Rectal smooth muscle tissue (tissue), 1 donor: ENCODE measurements around the gene MSRB2.

Source experiments
- H3K27ac ChIP-seq: one replicate; pipeline ENCODE4 v1.7.0; 2013; ENCODE audit warnings: low read depth, low read length, inconsistent platforms
- H3K27me3 ChIP-seq: one replicate; pipeline ENCODE4 v1.7.0; 2013; ENCODE audit warnings: low read length; ENCODE audit not compliant: control insufficient read depth, insufficient read depth
- H3K36me3 ChIP-seq: one replicate; pipeline ENCODE4 v1.7.0; 2013; ENCODE audit warnings: low read length; ENCODE audit not compliant: control insufficient read depth, insufficient read depth
- H3K4me1 ChIP-seq: one replicate; pipeline ENCODE4 v1.7.0; 2013; ENCODE audit warnings: low read length; ENCODE audit not compliant: control insufficient read depth, insufficient read depth
- H3K4me3 ChIP-seq: one replicate; pipeline ENCODE4 v1.7.0; 2013; ENCODE audit warnings: low read length
- H3K9ac ChIP-seq: one replicate; pipeline ENCODE4 v1.7.0; 2013; ENCODE audit warnings: low read length

MSRB2 gene

GRCh38 chr10:23106331-23107072 is 11.1 kb downstream of the MSRB2 start:
- Histone ChIP-seq H3K36me3 (peaks cover 20% of the 10 kb centered on the region), H3K27ac (no peak overlapping the region), H3K9ac (no peak overlapping the region), H3K4me1 (no peaks in the 10 kb centered on the region), H3K4me3 (no peak overlapping the region), H3K27me3 (no peaks in the 10 kb centered on the region)

DNA sequence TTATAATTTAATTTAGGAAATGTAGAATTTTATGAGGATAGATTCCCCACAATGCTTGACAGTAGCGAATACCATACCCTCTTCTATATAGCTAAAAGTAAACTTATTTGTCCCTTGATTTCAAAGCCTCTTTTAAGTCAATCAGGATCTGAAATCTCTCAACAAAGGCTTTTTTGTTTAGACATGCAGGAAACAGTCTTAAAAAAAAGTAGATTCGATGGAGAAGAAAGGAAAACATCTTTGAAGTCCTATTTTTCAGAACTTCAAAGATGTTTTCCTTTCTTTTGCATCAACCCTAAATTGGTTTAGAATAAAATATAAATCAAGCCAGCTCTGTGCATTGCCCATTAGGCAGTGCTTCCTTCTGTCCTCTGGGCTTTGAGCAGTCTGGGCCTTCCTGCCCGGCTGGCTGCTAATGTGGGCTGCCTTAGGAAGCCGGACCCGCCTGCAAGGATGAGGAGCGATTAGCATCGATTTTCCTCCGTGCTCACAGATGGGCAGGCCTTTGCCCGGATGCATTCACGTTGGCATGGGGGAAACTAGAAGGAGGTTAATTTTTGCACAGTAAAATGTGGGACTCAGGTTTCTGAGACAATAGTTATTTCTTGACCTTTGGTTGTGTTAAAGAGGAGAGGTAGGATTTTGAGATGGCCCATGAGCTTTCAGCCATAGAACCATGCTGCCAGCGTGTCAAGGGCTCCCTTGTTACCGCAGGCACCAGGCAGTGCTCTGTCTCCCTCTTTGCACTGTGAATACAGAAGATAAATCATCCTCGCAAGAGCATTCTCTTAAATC is 15.5 kb downstream of the MSRB2 start:
- H3K36me3 ChIP-seq, result peaks cover 21% of the 10 kb centered on the region
- no peak overlapping the region for H3K9ac ChIP-seq
- H3K27me3 ChIP-seq, result no peaks in the 10 kb centered on the region
- H3K4me1 ChIP-seq, result no peaks in the 10 kb centered on the region
- H3K4me3 ChIP-seq, result no peak overlapping the region
- no peak overlapping the region for H3K27ac ChIP-seq

DNA sequence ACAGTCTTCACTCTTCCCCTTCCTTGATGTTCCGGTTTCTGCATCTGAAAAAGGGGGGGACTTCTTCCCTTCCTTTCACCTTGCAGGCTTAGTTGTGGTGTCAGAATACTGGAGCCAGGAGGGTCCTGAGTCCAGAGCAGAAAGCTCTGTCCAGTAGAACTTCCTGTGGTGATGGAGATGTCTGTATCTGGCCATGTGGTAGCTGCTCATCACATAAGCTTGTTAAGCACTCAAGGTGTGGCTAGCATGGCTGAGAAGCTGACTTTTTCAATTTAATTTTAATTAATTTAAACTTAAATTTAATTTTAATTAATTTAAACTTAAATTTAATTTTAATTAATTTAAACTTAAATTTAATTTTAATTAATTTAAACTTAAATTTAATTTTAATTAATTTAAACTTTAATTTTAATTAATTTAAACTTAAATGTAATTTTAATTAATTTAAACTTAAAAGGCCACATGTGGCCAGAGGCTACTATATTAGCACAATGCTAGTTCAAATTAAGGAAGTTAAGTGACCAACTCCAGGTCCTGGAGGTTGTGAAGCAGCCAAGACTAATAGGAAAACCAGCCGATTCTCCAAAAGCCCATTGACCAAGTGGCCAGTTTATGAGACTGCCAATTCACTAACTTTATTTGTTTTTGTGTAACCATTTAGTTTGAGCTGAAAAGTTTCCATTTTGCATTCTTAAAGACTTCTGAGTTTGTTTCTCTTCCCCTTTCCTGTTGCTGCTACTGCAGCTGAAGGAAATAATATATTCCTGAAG is 16.3 kb downstream of the MSRB2 start:
- no peak overlapping the region for H3K27ac ChIP-seq
- H3K4me1 ChIP-seq, result no peaks in the 10 kb centered on the region
- peaks cover 21% of the 10 kb centered on the region for H3K36me3 ChIP-seq
- H3K4me3 ChIP-seq, result no peak overlapping the region
- no peaks in the 10 kb centered on the region for H3K27me3 ChIP-seq
- no peak overlapping the region for H3K9ac ChIP-seq

- Histone ChIP-seq H3K9ac (no peak overlapping the region), H3K36me3 (peaks cover 22% of the 10 kb centered on the region), H3K27ac (no peak overlapping the region), H3K4me3 (no peak overlapping the region), H3K4me1 (no peaks in the 10 kb centered on the region), H3K27me3 (no peaks in the 10 kb centered on the region)
These were observed 19.0 kb downstream of the MSRB2 start for GRCh38 chr10:23114228-23114850.

DNA sequence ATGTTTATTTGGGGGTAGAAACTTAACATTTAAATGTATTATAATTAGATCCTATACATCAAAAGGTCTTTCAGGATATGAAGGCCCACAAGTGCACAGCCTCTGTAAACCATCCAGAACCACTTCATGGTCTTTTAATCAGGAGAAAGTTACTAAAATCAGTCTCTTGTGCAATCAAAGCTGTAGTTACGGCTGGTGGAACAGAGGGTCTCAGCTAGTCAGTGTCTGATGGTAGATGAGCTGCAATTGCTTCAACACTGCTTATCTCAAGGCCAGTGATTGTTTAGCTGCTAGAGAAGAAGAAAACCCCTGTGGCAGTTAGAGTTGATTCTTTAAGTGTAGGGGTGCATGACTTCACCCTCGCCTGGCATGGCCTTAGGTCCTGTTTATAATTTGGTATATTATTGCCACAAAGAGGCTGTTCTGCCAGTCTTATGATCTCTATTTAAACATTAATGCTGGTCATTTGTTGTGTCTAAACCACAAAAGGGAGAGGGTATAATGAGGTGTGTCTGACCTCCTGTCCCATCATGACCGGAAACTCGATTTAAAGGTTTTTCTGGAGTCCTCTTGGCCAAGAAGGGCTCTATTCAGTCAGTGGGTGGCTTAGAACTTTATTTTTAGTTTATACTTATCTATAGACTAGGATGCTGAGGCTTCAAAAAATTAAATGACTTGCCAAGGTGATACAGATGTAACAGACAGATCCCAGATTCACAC is 21.3 kb downstream of the MSRB2 start:
- no peaks in the 10 kb centered on the region for H3K27me3 ChIP-seq
- peaks cover 22% of the 10 kb centered on the region for H3K36me3 ChIP-seq
- no peaks in the 10 kb centered on the region for H3K4me1 ChIP-seq
- no peak overlapping the region for H3K9ac ChIP-seq
- H3K4me3 ChIP-seq, result no peak overlapping the region
- H3K27ac ChIP-seq, result no peak overlapping the region

GRCh38 chr10:23120001-23120934 is 24.9 kb downstream of the MSRB2 start:
- H3K36me3 ChIP-seq, result peaks cover 11% of the 10 kb centered on the region

GRCh38 chr10:23121135-23121534 is 25.8 kb downstream of the MSRB2 start:
- Histone ChIP-seq H3K36me3 (peaks cover 11% of the 10 kb centered on the region), H3K27ac (no peak overlapping the region), H3K27me3 (no peaks in the 10 kb centered on the region), H3K9ac (no peak overlapping the region), H3K4me3 (no peak overlapping the region), H3K4me1 (no peaks in the 10 kb centered on the region)

More at GRCh38 chr10:23120001-23120934, 24.9 kb downstream of the MSRB2 start:
- Histone ChIP-seq H3K4me3 (no peak overlapping the region), H3K9ac (no peak overlapping the region), H3K27ac (no peak overlapping the region), H3K27me3 (no peaks in the 10 kb centered on the region), H3K4me1 (no peaks in the 10 kb centered on the region)

GRCh38 chr10:23136462-23136861 is 41.1 kb downstream of the MSRB2 start:
- no peak overlapping the region for H3K9ac ChIP-seq
- no peaks in the 10 kb centered on the region for H3K36me3 ChIP-seq
- no peaks in the 10 kb centered on the region for H3K4me1 ChIP-seq
- no peak overlapping the region for H3K27ac ChIP-seq
- H3K27me3 ChIP-seq, result no peaks in the 10 kb centered on the region
- no peak overlapping the region for H3K4me3 ChIP-seq

DNA sequence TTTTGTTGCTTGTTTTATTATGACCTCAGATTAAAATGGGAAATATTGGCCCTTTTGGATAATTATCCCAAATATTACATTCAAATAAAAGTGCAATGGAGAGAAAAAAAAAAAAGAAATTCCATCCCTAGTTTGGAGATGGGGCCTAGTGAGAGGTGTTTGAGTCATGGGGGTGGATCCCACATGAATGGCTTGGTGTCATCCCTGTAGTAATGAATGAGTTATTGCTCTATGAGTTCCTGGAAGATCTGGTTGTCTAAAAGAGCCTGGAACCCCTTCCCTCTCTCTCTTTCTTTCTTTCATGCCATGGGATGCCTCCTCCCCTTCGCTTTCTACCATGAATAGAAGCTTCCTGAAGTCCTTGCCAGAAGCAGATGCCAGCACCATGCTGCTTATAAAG is 44.3 kb downstream of the MSRB2 start:
- H3K4me1 ChIP-seq, result no peaks in the 10 kb centered on the region
- H3K9ac ChIP-seq, result no peak overlapping the region
- no peaks in the 10 kb centered on the region for H3K36me3 ChIP-seq
- no peak overlapping the region for H3K27ac ChIP-seq
- H3K27me3 ChIP-seq, result no peaks in the 10 kb centered on the region
- H3K4me3 ChIP-seq, result no peak overlapping the region

DNA sequence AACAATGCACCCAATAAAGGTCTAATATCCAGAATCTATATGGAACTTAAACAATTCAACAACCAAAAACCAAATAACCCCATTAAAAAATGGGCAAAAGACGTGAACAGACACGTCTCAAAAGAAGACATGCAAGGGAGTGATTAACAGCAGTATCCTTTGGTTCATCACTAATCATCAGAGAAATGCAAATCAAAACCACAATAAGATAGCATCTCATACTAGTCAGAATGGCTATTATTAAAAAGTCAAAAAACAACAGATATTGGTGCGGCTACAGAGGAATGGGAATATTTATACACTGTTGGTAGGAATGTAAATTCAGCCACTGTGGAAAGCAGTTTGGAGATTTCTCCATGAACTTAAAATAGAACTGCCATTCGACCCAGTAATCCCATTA is 46.6 kb downstream of the MSRB2 start:
- Histone ChIP-seq H3K4me1 (no peaks in the 10 kb centered on the region), H3K36me3 (no peaks in the 10 kb centered on the region), H3K27me3 (no peaks in the 10 kb centered on the region), H3K9ac (no peak overlapping the region), H3K4me3 (no peak overlapping the region), H3K27ac (no peak overlapping the region)

DNA sequence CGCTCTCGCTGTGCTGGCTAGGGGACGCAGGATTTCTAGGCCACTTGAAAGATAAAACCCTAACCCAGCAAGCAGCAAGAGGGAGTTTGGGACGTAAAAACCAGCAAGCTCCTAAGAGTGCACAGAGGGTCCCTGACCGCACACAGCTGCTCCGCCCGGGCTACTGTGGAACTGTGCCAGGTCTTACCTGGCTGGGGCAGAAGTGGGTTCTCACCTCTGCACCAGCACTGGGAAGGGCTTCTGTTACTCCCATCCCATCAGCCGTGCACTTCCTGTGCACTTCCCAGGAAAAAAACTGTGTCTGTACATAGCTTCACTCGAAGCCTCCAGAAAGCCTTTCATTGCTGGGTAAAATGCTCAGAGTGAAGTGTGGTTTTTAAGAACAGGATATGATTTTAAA is 50.9 kb downstream of the MSRB2 start:
- Histone ChIP-seq H3K9ac (no peak overlapping the region), H3K4me1 (no peaks in the 10 kb centered on the region), H3K27me3 (no peaks in the 10 kb centered on the region), H3K27ac (no peak overlapping the region), H3K4me3 (no peak overlapping the region), H3K36me3 (no peaks in the 10 kb centered on the region)
